NCI-H2107 treated with DMSO at 0.1 percent for 48 hours (cell line): ENCODE data around the gene HOXC4.
"Not testable (repeated sequence)": the region's sequence is repeated elsewhere in the genome, so short reads cannot be mapped to it uniquely, and the experiment has no call there.

Source experiments
- DNase-seq: peaks from one replicate; lab custom pipeline; 2025; ENCODE audit not compliant: unreplicated experiment; lab: John Stamatoyannopoulos, UW

HOXC4 gene

GRCh38 chr12:54053003-54053750, 458 bp upstream of the HOXC4 start:
- no peak for DNase-seq

- no peak for DNase-seq
Observed at GRCh38 chr12:54054742-54055194, 1.1 kb downstream of the HOXC4 start.

- DNase-seq = no peak
Observed at GRCh38 chr12:54055552-54055951, 1.9 kb downstream of the HOXC4 start.

GRCh38 chr12:54056110-54056509, 2.5 kb downstream of the HOXC4 start:
- no peak for DNase-seq

- no peak for DNase-seq
Observed at GRCh38 chr12:54058128-54058768, 4.6 kb downstream of the HOXC4 start.

GRCh38 chr12:54059668-54060067, 6.0 kb downstream of the HOXC4 start:
- no peak for DNase-seq

- DNase-seq = no peak
Observed at GRCh38 chr12:54060174-54060974, 6.7 kb downstream of the HOXC4 start.

GRCh38 chr12:54060975-54061778, 7.5 kb downstream of the HOXC4 start:
- DNase-seq = no peak

GRCh38 chr12:54065677-54066076, 12.0 kb downstream of the HOXC4 start:
- DNase-seq = no peak

- DNase-seq = no peak
Observed at GRCh38 chr12:54066408-54066807, 12.8 kb downstream of the HOXC4 start.

- DNase-seq = no peak
Observed at GRCh38 chr12:54068418-54069070, 14.9 kb downstream of the HOXC4 start.

GRCh38 chr12:54071942-54072341, 18.3 kb downstream of the HOXC4 start:
- no peak for DNase-seq

GRCh38 chr12:54074308-54074707, 20.7 kb downstream of the HOXC4 start:
- DNase-seq = no peak

GRCh38 chr12:54075409-54075808, 21.8 kb downstream of the HOXC4 start:
- DNase-seq = no peak

GRCh38 chr12:54075974-54076373, 22.3 kb downstream of the HOXC4 start:
- DNase-seq = no peak

GRCh38 chr12:54077843-54078242, 24.2 kb downstream of the HOXC4 start:
- not testable (repeated sequence) for DNase-seq

GRCh38 chr12:54079115-54079514, 25.5 kb downstream of the HOXC4 start:
- DNase-seq = not testable (repeated sequence)

- not testable (repeated sequence) for DNase-seq
Observed at GRCh38 chr12:54080008-54080924, 26.6 kb downstream of the HOXC4 start.

GRCh38 chr12:54081053-54081514, 27.4 kb downstream of the HOXC4 start:
- not testable (repeated sequence) for DNase-seq
